Activated naive CD4-positive, alpha-beta T cell treated with anti-CD3 and anti-CD28 coated beads, Interleukin-2, amount 50 U/mL, for 24 hours (primary cell): Measurements from ENCODE around the gene ERP29.
"Not testable (repeated sequence)": the region's sequence is repeated elsewhere in the genome, so short reads cannot be mapped to it uniquely, and the experiment has no call there.

Experiments
- H3K27ac Mint-ChIP-seq: one replicate; pipeline ENCODE4 v1.8.0; 2021; ENCODE audit warnings: mild to moderate bottlenecking, mixed read lengths
- H3K27me3 Mint-ChIP-seq: one replicate; pipeline ENCODE4 v1.8.0; 2021; ENCODE audit warnings: mixed read lengths
- H3K36me3 Mint-ChIP-seq: one replicate; pipeline ENCODE4 v1.8.0; 2021; ENCODE audit warnings: mixed read lengths
- H3K4me1 Mint-ChIP-seq: one replicate; pipeline ENCODE4 v1.8.0; 2021; ENCODE audit warnings: mixed read lengths
- H3K4me3 Mint-ChIP-seq: one replicate; pipeline ENCODE4 v1.8.0; 2021; ENCODE audit warnings: mild to moderate bottlenecking, mixed read lengths
- H3K9me3 Mint-ChIP-seq: one replicate; pipeline ENCODE4 v1.8.0; 2021; ENCODE audit warnings: mixed read lengths

The ERP29 gene

DNA sequence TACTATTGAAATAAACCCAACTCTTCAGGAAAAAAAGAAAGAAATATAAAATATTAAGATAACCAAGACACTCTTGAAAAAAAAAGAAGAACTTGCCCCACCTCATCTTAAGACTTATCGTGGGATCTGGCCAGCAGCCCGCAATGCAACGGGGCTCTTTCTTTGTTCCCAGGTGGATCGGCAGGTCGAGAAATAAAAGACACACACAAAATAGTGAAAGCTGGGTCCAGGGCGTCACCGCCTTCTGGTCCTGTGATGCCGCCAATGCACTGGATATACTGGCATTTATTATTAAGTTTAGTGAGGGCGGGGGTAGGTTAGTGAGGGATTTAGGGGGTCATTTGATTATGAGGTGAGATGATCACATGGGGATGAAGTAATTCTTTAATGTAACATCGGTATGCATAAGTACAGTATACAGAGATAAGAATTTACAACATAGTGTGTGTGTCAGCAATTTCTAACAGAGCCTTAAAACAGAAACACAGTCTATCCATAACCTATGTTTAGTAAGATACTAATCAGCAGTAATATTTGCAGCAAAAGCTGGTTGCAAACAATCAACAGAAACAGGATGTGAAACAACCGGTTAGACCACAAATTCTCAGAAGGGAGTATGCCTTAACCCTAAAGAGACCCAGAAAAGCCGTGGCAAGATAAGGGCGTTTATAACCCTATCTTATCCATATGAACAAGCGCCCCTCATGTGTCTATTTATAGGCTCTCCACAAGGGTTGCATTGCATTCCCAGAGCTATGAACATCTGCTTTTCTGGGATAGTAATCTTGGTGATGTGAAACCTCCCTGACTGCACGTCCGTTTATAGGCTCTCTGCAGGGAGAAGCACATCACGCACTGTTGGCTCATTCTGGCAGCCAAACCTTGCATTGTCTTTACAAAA is 18.8 kb upstream of the ERP29 start:
- H3K27me3 Mint-ChIP-seq, H3K36me3 Mint-ChIP-seq, H3K9me3 Mint-ChIP-seq: not testable (repeated sequence)
- Mint-ChIP-seq H3K4me3 (peak overlapping the region; percentile 86), H3K4me1 (peaks cover 84% of the 10 kb centered on the region), H3K27ac (peak overlapping the region; percentile 26)

DNA sequence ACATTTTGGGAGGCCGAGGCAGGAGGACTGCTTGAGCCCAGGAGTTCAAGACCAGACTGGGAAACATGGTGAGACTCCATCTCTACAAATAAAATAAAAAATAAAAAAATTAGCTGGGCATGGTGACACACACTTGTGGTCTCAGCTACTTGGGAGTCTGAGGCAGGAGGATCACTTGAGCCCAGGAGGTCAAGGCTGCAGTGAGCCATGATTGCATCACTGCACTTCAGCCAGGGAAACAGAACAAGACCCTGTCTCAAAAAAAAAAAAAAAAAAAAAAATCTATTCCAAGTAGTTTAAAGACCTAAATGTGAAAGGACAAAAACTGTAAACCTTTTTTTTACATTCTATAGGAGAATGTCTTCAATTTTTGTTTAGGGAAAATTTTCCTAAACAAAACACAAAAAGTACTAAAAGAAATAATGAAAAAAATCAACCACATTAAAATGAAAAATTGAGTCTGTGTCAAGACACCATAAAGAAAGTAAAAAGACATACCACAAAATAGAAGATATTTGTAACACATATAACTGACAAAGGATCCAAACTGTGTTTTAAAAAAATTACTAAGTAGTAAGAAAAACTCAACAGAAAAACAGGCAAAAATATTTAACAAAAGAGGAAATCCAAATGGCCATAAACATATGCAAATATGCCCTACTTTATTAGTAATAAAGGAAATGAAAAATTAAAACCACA is 17.3 kb upstream of the ERP29 start:
- Mint-ChIP-seq H3K9me3 (no peaks in the 10 kb centered on the region), H3K27me3 (no peaks in the 10 kb centered on the region), H3K4me3 (peak overlapping the region; percentile 23), H3K27ac (peak overlapping the region; percentile 41), H3K36me3 (peaks cover 5% of the 10 kb centered on the region), H3K4me1 (peaks cover 88% of the 10 kb centered on the region)

DNA sequence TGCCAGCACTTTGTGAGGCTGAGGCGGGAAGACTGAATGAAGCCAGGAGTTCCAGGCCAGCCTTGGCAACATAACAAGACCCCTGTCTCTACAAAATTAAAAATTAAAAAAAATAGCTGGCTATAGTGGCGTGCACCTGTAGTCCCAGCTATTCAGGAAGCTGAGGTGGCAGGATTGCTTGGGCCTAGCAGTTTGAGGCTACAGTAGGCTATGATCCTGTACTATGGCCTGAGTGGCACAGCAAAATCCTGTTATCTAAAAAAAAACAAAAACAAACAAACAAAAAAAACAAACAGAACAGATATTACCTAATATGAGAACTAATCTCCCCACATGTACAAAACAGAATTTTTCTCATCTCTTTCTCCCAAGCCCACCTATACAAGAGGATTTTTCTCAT is 15.9 kb upstream of the ERP29 start:
- H3K9me3 Mint-ChIP-seq = no peaks in the 10 kb centered on the region
- no peak overlapping the region for H3K4me3 Mint-ChIP-seq
- peaks cover 93% of the 10 kb centered on the region for H3K4me1 Mint-ChIP-seq
- no peaks in the 10 kb centered on the region for H3K27me3 Mint-ChIP-seq
- H3K36me3 Mint-ChIP-seq = peaks cover 3% of the 10 kb centered on the region
- peak overlapping the region; percentile 83 for H3K27ac Mint-ChIP-seq

DNA sequence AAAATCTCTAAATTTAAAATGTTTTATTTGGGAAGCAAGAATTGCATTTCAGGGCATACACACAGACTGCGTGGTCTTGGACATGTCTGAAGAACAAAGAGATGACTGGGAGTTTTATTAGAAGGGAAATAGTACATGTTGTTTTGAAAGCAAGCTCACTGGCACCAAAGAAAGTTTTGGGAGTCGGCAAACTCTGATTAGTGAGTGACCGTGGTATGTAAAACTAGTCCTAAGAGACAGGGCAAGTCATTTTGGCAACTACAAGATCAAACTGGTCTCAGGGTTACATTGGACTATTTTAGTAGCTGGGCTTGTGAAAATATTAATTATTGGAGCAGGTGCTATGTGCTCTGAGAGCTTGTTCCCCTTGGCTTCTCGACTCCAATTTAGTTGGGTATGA is 15.2 kb upstream of the ERP29 start:
- peaks cover 5% of the 10 kb centered on the region for H3K36me3 Mint-ChIP-seq
- peak overlapping the region; percentile 96 for H3K27ac Mint-ChIP-seq
- H3K4me1 Mint-ChIP-seq = peaks cover 93% of the 10 kb centered on the region
- no peak overlapping the region for H3K4me3 Mint-ChIP-seq
- H3K27me3 Mint-ChIP-seq = no peaks in the 10 kb centered on the region
- no peaks in the 10 kb centered on the region for H3K9me3 Mint-ChIP-seq

DNA sequence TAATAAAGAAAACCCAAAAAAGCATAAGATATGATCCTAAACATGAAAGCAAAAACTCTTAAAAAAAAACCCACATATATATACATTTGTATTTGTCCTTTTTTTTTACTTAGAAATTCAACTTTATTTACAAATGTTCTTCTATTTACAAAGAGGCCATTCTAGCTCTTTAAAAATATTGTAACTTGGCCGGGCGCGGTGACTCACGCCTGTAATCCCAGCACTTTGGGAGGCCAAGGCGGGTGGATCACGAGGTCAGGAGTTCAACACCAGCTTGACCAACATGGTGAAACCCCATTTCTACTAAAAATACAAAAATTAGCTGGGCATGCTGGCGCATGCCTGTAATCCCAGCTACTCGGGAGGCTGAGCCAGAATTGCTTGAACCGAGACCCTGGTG is 14.1 kb upstream of the ERP29 start:
- not testable (repeated sequence) for H3K4me3 Mint-ChIP-seq, H3K27me3 Mint-ChIP-seq, H3K36me3 Mint-ChIP-seq, H3K9me3 Mint-ChIP-seq
- peak overlapping the region; percentile 96 for H3K27ac Mint-ChIP-seq
- peaks cover 85% of the 10 kb centered on the region for H3K4me1 Mint-ChIP-seq

DNA sequence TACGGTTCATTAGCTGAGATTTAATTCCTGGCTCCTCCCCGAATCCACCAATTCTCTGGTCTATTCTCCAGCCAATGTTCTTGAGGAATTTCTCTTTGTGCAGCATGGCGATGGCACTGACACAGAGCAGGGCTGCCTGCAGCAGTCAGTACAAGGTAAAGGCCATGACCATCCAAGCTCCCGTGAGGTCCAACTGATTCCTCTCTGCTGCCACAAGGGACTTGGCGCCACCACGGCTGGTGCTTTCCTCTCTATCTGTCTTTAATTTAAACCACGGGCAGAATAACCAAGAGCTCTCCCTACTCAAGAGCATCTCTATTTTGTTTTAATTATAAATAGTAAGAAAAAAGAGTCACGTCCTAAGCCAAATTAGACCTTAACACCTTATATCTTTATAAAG is 12.4 kb upstream of the ERP29 start:
- Mint-ChIP-seq H3K27me3 (no peaks in the 10 kb centered on the region), H3K9me3 (no peaks in the 10 kb centered on the region), H3K4me1 (peaks cover 82% of the 10 kb centered on the region), H3K4me3 (peak overlapping the region; percentile 75), H3K27ac (peak overlapping the region; percentile 98), H3K36me3 (peaks cover 5% of the 10 kb centered on the region)

DNA sequence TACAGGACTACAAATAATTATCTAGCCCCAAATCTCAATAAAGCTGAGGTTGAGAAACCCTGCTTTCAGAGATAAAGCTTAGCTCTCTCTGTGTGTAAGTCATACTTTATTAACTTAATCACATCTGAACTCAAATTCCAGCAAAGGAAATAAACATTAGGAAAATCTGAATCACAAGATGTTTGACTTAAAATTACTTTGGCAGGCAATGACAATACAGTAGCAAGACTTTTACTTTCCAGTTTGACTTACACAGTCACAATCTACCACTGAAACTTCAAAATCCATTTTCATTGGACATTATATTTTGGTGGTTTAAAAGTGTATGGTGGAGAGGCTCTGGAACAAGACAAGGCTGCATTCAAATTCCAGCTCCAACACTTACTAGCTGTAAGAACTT is 11.7 kb upstream of the ERP29 start:
- H3K4me3 Mint-ChIP-seq = peak overlapping the region; percentile 60

DNA sequence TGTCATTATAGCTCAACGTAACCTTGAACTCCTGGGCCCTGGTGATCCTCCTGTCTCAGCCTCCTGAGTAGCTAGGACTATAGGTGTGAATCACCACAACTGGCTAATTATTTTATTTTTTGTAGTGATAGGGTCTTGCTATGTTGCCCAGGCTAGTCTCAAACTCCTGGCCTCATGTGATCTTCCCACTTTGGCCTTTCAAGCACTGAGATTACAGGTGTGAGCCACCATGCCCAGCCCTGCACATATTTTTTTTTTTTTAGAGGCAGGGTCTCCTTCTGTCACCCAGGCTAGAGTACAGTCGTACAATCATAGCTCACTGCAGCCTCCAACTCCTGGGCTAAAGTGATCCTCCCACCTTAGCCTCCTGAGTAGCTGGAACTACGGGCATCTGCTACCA is 9.2 kb upstream of the ERP29 start:
- Mint-ChIP-seq H3K9me3 (no peaks in the 10 kb centered on the region), H3K4me1 (peaks cover 62% of the 10 kb centered on the region), H3K27me3 (no peaks in the 10 kb centered on the region), H3K36me3 (peaks cover 5% of the 10 kb centered on the region), H3K4me3 (no peak overlapping the region), H3K27ac (no peak overlapping the region)

More for the DNA sequence above, 11.7 kb upstream of the ERP29 start:
- Mint-ChIP-seq H3K27ac (peak overlapping the region; percentile 94), H3K9me3 (no peaks in the 10 kb centered on the region), H3K4me1 (peaks cover 82% of the 10 kb centered on the region), H3K36me3 (peaks cover 5% of the 10 kb centered on the region), H3K27me3 (no peaks in the 10 kb centered on the region)

DNA sequence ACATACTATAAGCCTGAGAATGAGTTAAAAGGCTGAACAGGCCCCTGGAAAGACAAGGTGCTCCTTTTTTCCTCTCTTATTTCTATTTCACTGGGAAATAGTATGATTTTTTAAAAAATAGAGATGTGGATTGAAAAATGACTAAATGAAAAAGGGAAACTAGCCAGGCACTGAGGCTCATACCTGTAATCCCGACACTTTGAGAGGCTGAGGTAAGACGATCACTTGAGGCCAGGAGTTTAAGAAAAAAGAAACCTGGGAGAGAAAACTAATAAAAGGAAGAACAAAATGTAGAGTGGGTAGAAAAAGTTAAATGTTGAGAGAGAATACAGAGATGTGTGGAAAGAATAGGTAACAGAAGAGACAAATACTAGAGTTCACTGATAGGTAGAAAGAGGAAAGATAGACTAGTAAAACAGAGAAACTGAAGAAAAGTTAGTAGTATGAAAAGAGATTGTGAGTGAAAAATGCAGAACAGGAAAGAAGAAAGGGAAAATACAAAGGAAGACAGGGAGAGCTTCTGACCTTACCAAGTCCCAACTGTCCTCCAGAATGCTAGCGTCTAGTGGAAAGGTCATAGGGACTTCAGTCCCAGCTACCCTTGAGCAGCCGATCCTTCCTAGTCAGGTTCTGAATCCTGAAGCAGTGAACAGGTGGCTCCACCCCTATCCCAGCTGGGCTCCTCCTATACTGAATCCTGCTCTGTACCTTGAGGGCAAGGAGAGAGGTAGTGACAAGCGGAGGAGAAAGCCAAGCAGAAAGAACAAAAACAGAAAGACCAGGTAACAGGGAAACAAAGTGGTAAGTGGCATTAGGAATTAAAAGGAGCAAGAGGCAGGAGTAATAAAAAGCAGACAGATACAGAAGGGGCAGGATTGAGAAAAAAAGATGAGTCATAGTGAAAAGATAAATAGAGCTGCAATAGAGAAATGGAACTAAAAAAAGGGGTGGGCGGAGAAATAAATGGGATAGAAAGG is 7.5 kb upstream of the ERP29 start:
- H3K9me3 Mint-ChIP-seq = no peaks in the 10 kb centered on the region
- H3K4me1 Mint-ChIP-seq = peaks cover 56% of the 10 kb centered on the region
- no peak overlapping the region for H3K4me3 Mint-ChIP-seq
- H3K36me3 Mint-ChIP-seq = peaks cover 6% of the 10 kb centered on the region
- H3K27me3 Mint-ChIP-seq = no peaks in the 10 kb centered on the region
- peak overlapping the region; percentile 75 for H3K27ac Mint-ChIP-seq

DNA sequence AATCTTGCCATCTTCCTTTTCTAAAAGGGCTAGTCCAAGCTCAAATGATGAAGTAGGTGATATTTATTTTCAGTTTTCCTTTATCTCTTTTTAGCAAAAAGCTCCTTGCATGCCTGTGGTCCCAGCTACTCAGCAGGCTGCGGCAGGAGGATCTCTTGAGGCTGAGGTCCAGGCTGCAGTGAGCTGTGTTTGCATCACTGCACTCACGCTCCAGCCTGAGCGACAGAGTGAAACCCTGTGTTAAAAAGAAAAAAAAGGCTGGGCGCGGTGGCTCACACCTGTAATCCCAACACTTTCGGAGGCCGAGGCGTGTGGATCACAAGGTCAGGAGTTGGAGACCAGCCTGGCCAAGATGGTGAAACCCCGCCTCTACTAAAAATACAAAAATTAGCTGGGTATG is 5.3 kb upstream of the ERP29 start:
- Mint-ChIP-seq H3K4me1 (peaks cover 51% of the 10 kb centered on the region), H3K27me3 (no peaks in the 10 kb centered on the region), H3K9me3 (no peaks in the 10 kb centered on the region), H3K36me3 (peaks cover 8% of the 10 kb centered on the region), H3K4me3 (no peak overlapping the region), H3K27ac (peak overlapping the region; percentile 78)

DNA sequence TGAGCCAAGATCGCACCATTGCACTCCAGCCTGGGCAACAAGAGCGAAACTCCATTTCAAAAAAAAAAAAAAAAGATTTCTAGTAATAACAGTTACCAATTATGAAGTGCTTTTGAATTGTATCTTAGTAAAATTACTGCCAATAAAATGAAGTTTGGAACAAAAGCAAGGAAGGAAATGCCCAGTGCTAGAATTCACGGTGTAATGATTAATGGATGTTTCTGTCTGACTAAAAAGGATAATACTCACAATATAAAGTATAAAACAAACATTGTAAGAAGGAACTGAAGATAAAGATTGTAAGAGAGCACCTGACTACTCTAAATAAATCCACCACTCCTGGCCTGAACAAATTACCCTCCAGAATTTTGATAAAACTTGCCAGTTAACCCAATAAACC is 4.3 kb upstream of the ERP29 start:
- Mint-ChIP-seq H3K4me3 (no peak overlapping the region), H3K4me1 (peaks cover 49% of the 10 kb centered on the region), H3K27ac (peak overlapping the region; percentile 31), H3K9me3 (no peaks in the 10 kb centered on the region), H3K36me3 (peaks cover 8% of the 10 kb centered on the region), H3K27me3 (no peaks in the 10 kb centered on the region)

DNA sequence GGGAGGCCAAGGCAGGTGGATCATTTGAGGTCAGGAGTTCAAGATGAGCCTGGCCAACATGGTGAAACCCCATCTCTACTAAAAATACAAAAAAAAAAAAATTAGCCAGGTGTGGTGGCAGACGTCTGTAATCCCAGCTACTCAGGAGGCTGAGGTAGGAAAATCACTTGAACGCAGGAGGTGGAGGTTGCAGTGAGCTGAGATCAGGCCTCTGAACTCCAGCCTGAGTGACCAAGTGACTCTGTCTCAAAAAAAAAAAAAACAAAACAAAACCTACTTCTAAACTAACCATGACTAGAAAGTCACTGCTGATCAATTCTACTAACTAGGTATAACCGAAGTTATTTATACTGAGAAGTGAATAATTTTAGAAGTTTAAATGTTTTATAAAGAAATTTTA is 3.6 kb upstream of the ERP29 start:
- H3K27ac Mint-ChIP-seq = peak overlapping the region; percentile 18
- H3K4me1 Mint-ChIP-seq = peaks cover 54% of the 10 kb centered on the region
- not testable (repeated sequence) for H3K27me3 Mint-ChIP-seq, H3K4me3 Mint-ChIP-seq, H3K9me3 Mint-ChIP-seq
- H3K36me3 Mint-ChIP-seq = peaks cover 12% of the 10 kb centered on the region

DNA sequence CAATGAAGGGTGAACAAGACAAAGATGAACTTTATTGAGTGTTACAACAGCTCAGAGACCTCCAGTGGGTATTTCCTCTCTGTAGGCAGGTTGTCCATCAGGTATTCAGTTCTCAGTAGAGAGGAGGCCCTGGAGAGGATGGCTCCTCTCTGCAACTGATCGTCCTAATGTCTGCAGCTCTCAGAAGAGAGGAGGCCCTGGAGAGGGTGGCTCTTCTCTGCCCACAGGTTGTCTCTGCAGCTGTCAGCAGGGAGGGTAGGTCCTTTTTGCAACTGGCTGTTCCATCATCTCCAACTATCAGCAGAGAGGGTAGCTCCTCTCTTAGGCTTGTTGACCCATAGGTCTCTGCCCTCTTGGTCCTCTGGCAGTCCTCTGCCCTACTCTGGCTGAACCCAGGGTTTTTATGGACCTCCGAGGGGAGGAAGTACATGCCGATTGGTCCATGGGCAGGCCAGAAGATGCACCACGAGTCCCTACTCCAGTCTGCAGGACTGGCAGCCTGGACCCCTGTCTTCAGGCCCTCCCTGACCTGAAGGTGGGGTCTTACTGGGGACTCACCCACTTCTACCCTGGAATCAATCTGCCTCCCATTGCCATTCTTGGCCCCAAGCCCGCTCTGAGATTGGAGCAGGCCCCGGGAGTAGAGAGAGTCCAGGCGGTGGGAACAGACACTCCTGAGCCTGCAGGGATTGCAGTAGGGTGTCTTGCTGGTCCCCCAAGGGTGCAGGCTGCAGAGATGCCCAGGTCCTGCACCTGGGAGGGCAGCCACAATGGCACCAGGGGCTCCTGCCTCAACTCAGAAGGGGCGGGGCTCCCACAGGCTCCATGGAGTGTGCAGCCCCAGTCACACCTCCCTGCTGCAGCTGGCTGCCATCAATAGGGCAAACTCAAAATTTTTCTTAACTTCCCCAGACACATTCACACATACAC is 2.5 kb upstream of the ERP29 start:
- H3K36me3 Mint-ChIP-seq = peaks cover 17% of the 10 kb centered on the region
- peak overlapping the region; percentile 87 for H3K4me3 Mint-ChIP-seq
- H3K27ac Mint-ChIP-seq = peak overlapping the region; percentile 99
- H3K4me1 Mint-ChIP-seq = peaks cover 52% of the 10 kb centered on the region
- no peaks in the 10 kb centered on the region for H3K27me3 Mint-ChIP-seq
- H3K9me3 Mint-ChIP-seq = peaks cover 2% of the 10 kb centered on the region

DNA sequence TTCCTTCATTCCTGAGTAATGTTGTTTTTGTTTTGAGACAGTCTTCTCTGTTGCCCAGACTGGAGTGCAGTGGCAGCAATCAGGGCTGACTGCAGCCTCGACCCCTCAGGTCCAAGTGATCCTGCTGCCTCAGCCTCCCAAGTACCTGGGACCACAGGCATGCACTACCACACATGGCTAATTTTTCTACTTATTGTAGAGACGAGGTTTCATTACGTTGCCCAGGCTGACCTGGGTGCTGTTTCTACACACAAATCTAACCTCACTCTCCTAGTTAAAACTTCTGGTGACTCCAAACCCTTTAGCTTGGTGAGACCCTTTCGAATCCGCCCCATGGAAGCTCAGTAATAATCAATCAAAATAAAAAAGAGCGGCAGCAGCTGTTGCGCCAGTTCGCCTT is 1.5 kb upstream of the ERP29 start:
- peak overlapping the region; percentile 87 for H3K4me3 Mint-ChIP-seq
- H3K27ac Mint-ChIP-seq = peak overlapping the region; percentile 99
- H3K36me3 Mint-ChIP-seq = peaks cover 25% of the 10 kb centered on the region
- H3K9me3 Mint-ChIP-seq = peaks cover 9% of the 10 kb centered on the region
- no peaks in the 10 kb centered on the region for H3K27me3 Mint-ChIP-seq
- H3K4me1 Mint-ChIP-seq = peaks cover 52% of the 10 kb centered on the region
